ENCODE data around the gene CCDC178. TPM values are rescaled to one million over a fixed set of nuclear protein-coding genes. Genes with fewer than 3 reads are reported as not detected.

CCDC178 gene
- total and polyA plus RNA-seq, 12 donors, result 0.13 to 6.5 (median 0.87) TPM; not detected in 5

DNA sequence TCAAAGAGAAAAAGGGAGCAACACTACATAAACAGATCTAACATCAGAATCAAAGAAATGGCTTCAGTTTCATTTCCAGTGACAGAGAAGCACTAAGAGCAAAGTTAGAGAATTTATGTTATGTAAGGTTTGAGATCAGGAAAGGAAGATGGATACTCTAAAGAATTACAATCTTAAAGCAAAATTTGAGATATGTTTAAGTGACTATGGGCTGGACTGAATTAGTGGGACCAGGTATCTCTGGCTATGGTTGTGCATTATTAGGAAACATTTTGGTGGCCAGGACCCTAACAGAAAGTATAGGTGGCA lies 208.2 kb downstream of the CCDC178 start:
- Histone ChIP-seq H3K4me3 (no peak overlapping the region), H3K9me3 (replicated peaks in 1 of 3) (peaks cover 0 to 5% (median 0%) of the 10 kb centered on the region in 3 donors), H3K4me1 (replicated peaks in 1 of 2) (no peaks in the 10 kb centered on the region), H3K36me3 (replicated peaks in 1 of 2) (no peaks in the 10 kb centered on the region), H3K27me3 (no peaks in the 10 kb centered on the region), H3K27ac (no peak overlapping the region)
- intact Hi-C loops (cut with DNase I), result no loop called here
- TF ChIP-seq POLR2A (IDR thresholded peaks at IDR 0.05), result no peak
- TF ChIP-seq, protein P1, sequence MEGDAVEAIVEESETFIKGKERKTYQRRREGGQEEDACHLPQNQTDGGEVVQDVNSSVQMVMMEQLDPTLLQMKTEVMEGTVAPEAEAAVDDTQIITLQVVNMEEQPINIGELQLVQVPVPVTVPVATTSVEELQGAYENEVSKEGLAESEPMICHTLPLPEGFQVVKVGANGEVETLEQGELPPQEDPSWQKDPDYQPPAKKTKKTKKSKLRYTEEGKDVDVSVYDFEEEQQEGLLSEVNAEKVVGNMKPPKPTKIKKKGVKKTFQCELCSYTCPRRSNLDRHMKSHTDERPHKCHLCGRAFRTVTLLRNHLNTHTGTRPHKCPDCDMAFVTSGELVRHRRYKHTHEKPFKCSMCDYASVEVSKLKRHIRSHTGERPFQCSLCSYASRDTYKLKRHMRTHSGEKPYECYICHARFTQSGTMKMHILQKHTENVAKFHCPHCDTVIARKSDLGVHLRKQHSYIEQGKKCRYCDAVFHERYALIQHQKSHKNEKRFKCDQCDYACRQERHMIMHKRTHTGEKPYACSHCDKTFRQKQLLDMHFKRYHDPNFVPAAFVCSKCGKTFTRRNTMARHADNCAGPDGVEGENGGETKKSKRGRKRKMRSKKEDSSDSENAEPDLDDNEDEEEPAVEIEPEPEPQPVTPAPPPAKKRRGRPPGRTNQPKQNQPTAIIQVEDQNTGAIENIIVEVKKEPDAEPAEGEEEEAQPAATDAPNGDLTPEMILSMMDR (IDR thresholded peaks at IDR 0.05), result peak in 1 of 6 experiments; percentile 3
- DNase-seq, result no peak

DNA sequence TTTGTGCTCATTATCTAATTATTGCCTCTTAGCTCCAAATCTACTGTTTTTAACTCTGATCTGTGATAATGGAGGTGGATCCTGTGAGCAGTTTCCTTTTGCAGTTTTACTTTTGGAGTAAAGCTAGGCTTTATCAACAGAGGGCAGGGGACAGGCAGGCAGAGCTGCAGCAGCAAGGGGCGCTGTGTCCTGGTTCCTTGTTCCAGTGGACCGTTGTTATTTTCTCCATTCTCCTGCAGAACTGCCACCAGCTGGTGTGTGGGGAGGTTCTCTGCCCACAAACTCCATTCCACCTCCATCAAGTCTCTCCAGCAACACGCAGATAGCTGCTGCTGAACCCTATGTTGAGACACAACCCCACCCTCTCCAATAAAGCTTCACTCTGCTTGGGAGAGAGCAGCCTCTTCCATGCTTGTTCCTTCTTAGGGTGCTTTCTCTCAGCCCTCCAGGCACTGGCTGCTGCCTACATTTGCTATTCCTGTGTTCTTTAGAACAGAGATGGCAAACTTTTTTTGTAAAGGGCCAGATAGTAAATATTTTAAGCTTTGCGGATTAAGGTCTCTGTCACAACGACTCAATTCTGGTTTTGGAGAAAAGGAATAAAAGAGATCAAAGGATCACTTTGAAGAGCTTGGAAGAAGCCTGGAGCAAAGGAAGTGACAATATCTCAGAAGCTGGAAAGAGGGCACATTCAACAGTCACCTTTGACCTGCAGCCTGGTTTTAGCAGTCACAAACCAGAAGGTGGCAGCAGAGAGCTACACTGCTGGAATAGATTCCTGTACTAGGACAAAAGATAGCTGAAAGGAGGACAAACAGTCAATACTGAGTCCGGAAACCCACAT lies 208.8 kb downstream of the CCDC178 start:
- no peaks in the 10 kb centered on the region for H3K27me3 ChIP-seq
- no peak for TF ChIP-seq POLR2A (IDR thresholded peaks at IDR 0.05)
- TF ChIP-seq, protein P1 (IDR thresholded peaks at IDR 0.05), result peak; percentile 70 to 93 (median 81)
- H3K36me3 ChIP-seq (replicated peaks in 1 of 2), result no peaks in the 10 kb centered on the region
- peaks cover 0 to 5% (median 0%) of the 10 kb centered on the region in 3 donors for H3K9me3 ChIP-seq (replicated peaks in 1 of 3)
- no peak overlapping the region for H3K4me3 ChIP-seq
- no peaks in the 10 kb centered on the region for H3K4me1 ChIP-seq (replicated peaks in 1 of 2)
- 63 to 71% (median 64%) methylated on average over 6 of the region's 6 CpGs for WGBS, 4 donors
- no peak overlapping the region for H3K27ac ChIP-seq
- intact Hi-C loops (cut with DNase I), result no loop called here
- peak; percentile 64 to 87 (median 78) for DNase-seq

DNA sequence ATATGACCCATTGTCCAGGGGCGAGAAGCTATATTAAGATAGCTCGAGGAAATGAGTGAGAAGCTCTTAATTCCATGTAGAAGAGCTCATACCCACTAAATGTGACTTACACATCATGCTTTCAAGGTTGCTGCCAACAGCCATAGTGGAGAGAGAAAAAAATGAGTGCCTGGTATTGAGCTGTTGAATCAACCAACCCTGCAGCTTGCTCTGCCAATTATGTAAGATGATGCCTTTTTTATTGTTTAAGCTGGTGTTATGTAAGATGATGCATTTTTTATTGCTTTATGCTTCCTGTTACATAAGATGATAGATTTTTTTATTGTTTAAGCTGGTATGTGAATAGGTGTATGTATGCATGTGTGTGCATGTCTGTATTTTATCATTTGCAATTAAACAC lies 228.2 kb downstream of the CCDC178 start:
- DNase-seq, result no peak
- Histone ChIP-seq H3K4me3 (no peak overlapping the region), H3K27ac (no peak overlapping the region), H3K4me1 (replicated peaks in 1 of 2) (no peaks in the 10 kb centered on the region), H3K27me3 (no peaks in the 10 kb centered on the region), H3K9me3 (replicated peaks in 1 of 3) (no peaks in the 10 kb centered on the region), H3K36me3 (replicated peaks in 1 of 2) (no peaks in the 10 kb centered on the region)
- TF ChIP-seq, protein P1 (IDR thresholded peaks at IDR 0.05), result no peak
- no peak for TF ChIP-seq POLR2A (IDR thresholded peaks at IDR 0.05)
- 67 to 81% (median 73%) methylated on average over 2 of the region's 2 CpGs for WGBS, 4 donors
- intact Hi-C loops (cut with DNase I), result no loop called here

DNA sequence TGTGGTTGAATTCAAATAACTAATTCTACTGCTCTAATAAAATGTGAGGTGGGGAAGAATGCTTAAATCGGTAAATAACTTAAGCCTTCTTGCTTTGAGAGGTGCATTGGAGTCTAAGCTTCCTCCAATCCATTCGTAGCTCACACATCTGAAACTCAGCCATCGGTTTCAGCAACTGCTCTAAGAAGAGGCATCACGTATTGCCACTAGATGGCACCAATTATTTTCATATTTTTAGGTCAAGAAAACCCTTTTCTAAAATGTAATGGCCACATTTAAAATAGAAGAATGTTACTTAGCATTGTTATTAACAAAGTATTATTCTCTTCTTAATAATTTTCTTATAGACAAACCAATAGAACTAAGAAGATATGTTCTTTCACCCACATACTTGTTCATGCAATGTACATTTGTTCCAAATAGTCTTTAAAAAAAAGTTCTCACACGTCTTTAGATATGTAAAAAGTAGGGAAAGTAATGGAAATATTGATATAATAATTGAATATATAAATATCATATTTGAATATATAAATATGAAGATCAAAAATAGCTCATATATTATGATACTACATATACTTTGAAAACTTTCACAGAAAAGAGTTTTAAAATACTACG lies 229.8 kb downstream of the CCDC178 start:
- DNase-seq, result peak in 1 of 7 donors; percentile 5
- Histone ChIP-seq H3K9me3 (replicated peaks in 1 of 3) (no peaks in the 10 kb centered on the region), H3K36me3 (replicated peaks in 1 of 2) (no peaks in the 10 kb centered on the region), H3K27me3 (no peaks in the 10 kb centered on the region), H3K4me1 (replicated peaks in 1 of 2) (no peaks in the 10 kb centered on the region), H3K27ac (no peak overlapping the region), H3K4me3 (no peak overlapping the region)
- intact Hi-C loops (cut with DNase I), result no loop called here
- 25 to 31% (median 28%) methylated on average over 6 of the region's 6 CpGs for WGBS, 4 donors
- TF ChIP-seq, protein P1 (IDR thresholded peaks at IDR 0.05), result peak in 3 of 6 experiments; percentile 22 to 51 (median 34)
- no peak for TF ChIP-seq POLR2A (IDR thresholded peaks at IDR 0.05)

Measured in adrenal gland (tissue), 12 donors.